ENCODE data around the gene FUT6. TPM values are rescaled to one million over a fixed set of nuclear protein-coding genes. Genes with fewer than 3 reads are reported as not detected.
"Not testable (repeated sequence)": the region's sequence is repeated elsewhere in the genome, so short reads cannot be mapped to it uniquely, and the experiment has no call there.

The FUT6 gene
- total RNA-seq, 1 donor from 2014 or later = not detected

- TF ChIP-seq CTCF (IDR thresholded peaks at IDR 0.05; ENCODE audit: unreplicated experiment) = no peak
- no peaks in the 10 kb centered on the region for H3K4me1 Mint-ChIP-seq
- no peak overlapping the region for H3K27ac Mint-ChIP-seq
- no peak for DNase-seq (ENCODE audit: low spot score in 2 of 2, unreplicated experiment in 2 of 2)
- no peaks in the 10 kb centered on the region for H3K9me3 Mint-ChIP-seq
- no peaks in the 10 kb centered on the region for H3K27me3 Mint-ChIP-seq (ENCODE audit: low read depth)
- no peak overlapping the region for H3K4me3 Mint-ChIP-seq
- H3K36me3 Mint-ChIP-seq = peaks cover 21% of the 10 kb centered on the region
Observed at GRCh38 chr19:5782945-5783919, 56.3 kb downstream of the FUT6 start.

- H3K27me3 Mint-ChIP-seq (ENCODE audit: low read depth) = no peaks in the 10 kb centered on the region
- TF ChIP-seq CTCF (IDR thresholded peaks at IDR 0.05; ENCODE audit: unreplicated experiment) = no peak
- H3K4me1 Mint-ChIP-seq = no peaks in the 10 kb centered on the region
- H3K27ac Mint-ChIP-seq = no peak overlapping the region
- peaks cover 17% of the 10 kb centered on the region for H3K36me3 Mint-ChIP-seq
- no peaks in the 10 kb centered on the region for H3K9me3 Mint-ChIP-seq
- H3K4me3 Mint-ChIP-seq = no peak overlapping the region
- no peak for DNase-seq (ENCODE audit: low spot score in 2 of 2, unreplicated experiment in 2 of 2)
Observed at GRCh38 chr19:5782322-5782721, 57.2 kb downstream of the FUT6 start.

GRCh38 chr19:5780916-5781315, 58.6 kb downstream of the FUT6 start:
- H3K27me3 Mint-ChIP-seq (ENCODE audit: low read depth); H3K9me3 Mint-ChIP-seq; H3K4me3 Mint-ChIP-seq; H3K4me1 Mint-ChIP-seq; DNase-seq (ENCODE audit: low spot score in 2 of 2, unreplicated experiment in 2 of 2); H3K36me3 Mint-ChIP-seq; H3K27ac Mint-ChIP-seq: not testable (repeated sequence)

Other genes starting within 250 kb of the FUT6 start
- gene SAFB2, start 216.9 kb downstream of the FUT6 start, total RNA-seq = 70.5 to 80.3 TPM (median 78.4 TPM) in 3 replicates
- 139 to 147 TPM (median 142 TPM) in 3 replicates for gene SAFB, start 216.6 kb downstream of the FUT6 start, total RNA-seq
- gene MICOS13, start 159.2 kb downstream of the FUT6 start, total RNA-seq = 30.0 to 32.3 TPM (median 30.7 TPM) in 3 replicates
- 15.9 to 16.7 TPM (median 16.0 TPM) in 3 replicates for gene HSD11B1L, start 158.7 kb downstream of the FUT6 start, total RNA-seq
- 947 to 1,016 TPM (median 998 TPM) in 3 replicates for gene RPL36, start 149.4 kb downstream of the FUT6 start, total RNA-seq
- 63.4 to 69.8 TPM (median 69.6 TPM) in 3 replicates for gene LONP1, start 119.6 kb downstream of the FUT6 start, total RNA-seq
- gene CATSPERD, start 119.1 kb downstream of the FUT6 start, total RNA-seq = not detected in 3 replicates
- gene PRR22, start 55.0 kb downstream of the FUT6 start, total RNA-seq = 5.4 to 6.0 TPM (median 5.9 TPM) in 3 replicates
- 54.0 to 61.1 TPM (median 56.9 TPM) in 3 replicates for gene DUS3L, start 48.5 kb downstream of the FUT6 start, total RNA-seq
- gene NRTN, start 34.6 kb downstream of the FUT6 start, total RNA-seq = 1.7 to 2.8 TPM (median 2.4 TPM) in 3 replicates
- gene FUT3, start 11.7 kb upstream of the FUT6 start, total RNA-seq = 0.49 to 1.1 TPM (median 0.90 TPM) in 3 replicates
- 0.47 to 0.79 TPM (median 0.73 TPM) in 3 replicates for gene FUT5, start 30.8 kb upstream of the FUT6 start, total RNA-seq
- 229 to 235 TPM (median 233 TPM) in 3 replicates for gene NDUFA11, start 64.1 kb upstream of the FUT6 start, total RNA-seq
- 11.0 to 12.3 TPM (median 11.0 TPM) in 3 replicates for gene VMAC, start 65.2 kb upstream of the FUT6 start, total RNA-seq
- gene CAPS, start 74.6 kb upstream of the FUT6 start, total RNA-seq = 16.2 to 17.2 TPM (median 16.7 TPM) in 3 replicates
- gene RANBP3, start 138.4 kb upstream of the FUT6 start, total RNA-seq = 83.3 to 89.8 TPM (median 87.2 TPM) in 3 replicates